Activated CD4-positive, CD25-positive, alpha-beta regulatory T cell treated with anti-CD3 and anti-CD28 coated beads, Interleukin-2, amount 50 U/mL, for 24 hours (primary cell): Measurements from ENCODE around the gene SPINT2.
"Not testable (repeated sequence)": the region's sequence is repeated elsewhere in the genome, so short reads cannot be mapped to it uniquely, and the experiment has no call there.

Experiments
- ATAC-seq, 2 donors: fragments of 150-1000 bp; cut with Tn5 transposase; one replicate each; pipeline ENCODE4 v1.10.0; 2021; ENCODE audit warnings: mild to moderate bottlenecking in 1 of 2, moderate library complexity in 1 of 2

SPINT2 gene

GRCh38 chr19:38243279-38243673 is 21.1 kb upstream of the SPINT2 start:
- ATAC-seq, result no peak

- no peak for ATAC-seq
Observed at GRCh38 chr19:38245826-38246498, 18.4 kb upstream of the SPINT2 start.

- no peak for ATAC-seq
Observed at GRCh38 chr19:38247126-38247525, 17.2 kb upstream of the SPINT2 start.

GRCh38 chr19:38247734-38248268 is 16.6 kb upstream of the SPINT2 start:
- ATAC-seq, result no peak

GRCh38 chr19:38248421-38248820 is 16.0 kb upstream of the SPINT2 start:
- no peak for ATAC-seq

- ATAC-seq, result no peak
Observed at GRCh38 chr19:38250428-38250820, 13.9 kb upstream of the SPINT2 start.

GRCh38 chr19:38250821-38251563 is 13.4 kb upstream of the SPINT2 start:
- ATAC-seq, result no peak

GRCh38 chr19:38251564-38252051 is 12.8 kb upstream of the SPINT2 start:
- ATAC-seq, result no peak

- no peak for ATAC-seq
Observed at GRCh38 chr19:38252385-38252784, 12.0 kb upstream of the SPINT2 start.

GRCh38 chr19:38252941-38253691 is 11.3 kb upstream of the SPINT2 start:
- ATAC-seq, result no peak

GRCh38 chr19:38253788-38254187 is 10.6 kb upstream of the SPINT2 start:
- no peak for ATAC-seq

- no peak for ATAC-seq
Observed at GRCh38 chr19:38255383-38256014, 8.9 kb upstream of the SPINT2 start.

- not testable (repeated sequence) for ATAC-seq
Observed at GRCh38 chr19:38261942-38262341, 2.4 kb upstream of the SPINT2 start.

GRCh38 chr19:38262585-38263268 is 1.6 kb upstream of the SPINT2 start:
- ATAC-seq, result no peak

GRCh38 chr19:38263689-38264485 is 486 bp upstream of the SPINT2 start:
- peak; percentile 83 to 84 for ATAC-seq

- no peak for ATAC-seq
Observed at GRCh38 chr19:38265213-38265861, 964 bp downstream of the SPINT2 start.

- no peak for ATAC-seq
Observed at GRCh38 chr19:38265921-38266429, 1.6 kb downstream of the SPINT2 start.

- no peak for ATAC-seq
Observed at GRCh38 chr19:38266981-38267597, 2.7 kb downstream of the SPINT2 start.

- no peak for ATAC-seq
Observed at GRCh38 chr19:38267761-38268483, 3.5 kb downstream of the SPINT2 start.
